Kidney (tissue), 14 donors: ENCODE results near the gene RUNDC3A. TPM values are rescaled to one million over a fixed set of nuclear protein-coding genes. Genes with fewer than 3 reads are reported as not detected.

Experiments used
- DNase-seq, 5 donors: peaks; one replicate each; pipeline ENCODE4 v3.0.0-alpha.2; 2013 to 2020
- FAIRE-seq: peaks from 2 replicates; lab custom pipeline; 2012; peaks lifted over from hg19 to GRCh38; lab: Jason Lieb, UNC
- H3K27ac ChIP-seq, 2 donors: one replicate each; pipeline ENCODE4 v1.7.0; 2013; ENCODE audit warnings: low read depth in 2 of 2, low read length in 2 of 2, inconsistent platforms in 1 of 2
- H3K27me3 ChIP-seq: one replicate; pipeline ENCODE4 v1.7.1; 2013; ENCODE audit warnings: low read length, inconsistent platforms; ENCODE audit not compliant: control insufficient read depth, insufficient read depth
- H3K36me3 ChIP-seq, 3 donors: one replicate each; pipeline versions ENCODE4 v1.7.0 to v1.7.1; 2013; ENCODE audit warnings: low read length in 3 of 3, control low read depth in 1 of 3, inconsistent platforms in 1 of 3; ENCODE audit not compliant: insufficient read depth in 3 of 3, control insufficient read depth in 2 of 3
- H3K4me1 ChIP-seq, 3 donors: one replicate each; pipeline versions ENCODE4 v1.7.0 to v1.7.1; 2013; ENCODE audit warnings: low read length in 3 of 3, inconsistent platforms in 1 of 3, low read depth in 1 of 3; ENCODE audit not compliant: control insufficient read depth in 2 of 3, insufficient read depth in 2 of 3
- H3K4me3 ChIP-seq, 3 donors: one replicate each; pipeline versions ENCODE4 v1.7.0 to v1.8.1; 2013; ENCODE audit warnings: low read length in 3 of 3, control low read depth in 1 of 3, inconsistent platforms in 1 of 3
- H3K9ac ChIP-seq, 3 donors: one replicate each; pipeline versions ENCODE4 v1.7.0 to v1.7.1; 2013; ENCODE audit warnings: low read length in 3 of 3, control low read depth in 1 of 3, inconsistent platforms in 1 of 3
- H3K9me3 ChIP-seq, 3 donors: one replicate each; pipeline versions ENCODE4 v1.7.0 to v1.7.1; 2013; ENCODE audit warnings: low read length in 3 of 3, control low read depth in 1 of 3, inconsistent platforms in 1 of 3; ENCODE audit not compliant: control insufficient read depth in 2 of 3, insufficient read depth in 1 of 3
- intact Hi-C: fragments of 100-400 bp; cut with DNase I; formaldehyde crosslinking; loops from one replicate; pipeline ENCODE4 v1.11.1; 2022
- polyA plus RNA-seq: library from polyadenylated mRNA; stranded (reverse); fragments of 350-450 nt; fragmentation: Illumina TruSeq; extraction: RNeasy Lipid Tissue Mini Kit (QIAGEN cat#74804); gene quantifications from one replicate; pipeline ENCODE4 v1.2.3, GENCODE V29; 2014; ENCODE audit warnings: low read depth, low replicate concordance; ENCODE audit not compliant: insufficient read depth
- total RNA-seq: library from RNA; stranded (reverse); fragmentation: NEBNext Ultra II Directional; extraction: Animal tissue kit (Norgen Biotek cat#: 25700); gene quantifications from one replicate; pipeline ENCODE4 v1.2.1, GENCODE V29; 2021
- TF ChIP-seq, protein P1 (sequence below): IDR thresholded peaks from 3 replicates; pipeline ENCODE4 v1.5.1; 2012; ENCODE audit warnings: mild to moderate bottlenecking, moderate library complexity, borderline replicate concordance; ENCODE audit not compliant: insufficient read depth; ENCODE audit errors: extremely low read depth
- donor health status: control.
- donor health status: control.
- donor health status: control.
- donor health status: control.
- donor health status: control.
- donor health status: DM: yes; HTN: yes; CAD: no.
- donor health status: Normal renal cell carcinoma (clear cell type).

The RUNDC3A gene
- total and polyA plus RNA-seq, 2 donors from 2014 or later = 2.2 to 6.4 TPM

DNA sequence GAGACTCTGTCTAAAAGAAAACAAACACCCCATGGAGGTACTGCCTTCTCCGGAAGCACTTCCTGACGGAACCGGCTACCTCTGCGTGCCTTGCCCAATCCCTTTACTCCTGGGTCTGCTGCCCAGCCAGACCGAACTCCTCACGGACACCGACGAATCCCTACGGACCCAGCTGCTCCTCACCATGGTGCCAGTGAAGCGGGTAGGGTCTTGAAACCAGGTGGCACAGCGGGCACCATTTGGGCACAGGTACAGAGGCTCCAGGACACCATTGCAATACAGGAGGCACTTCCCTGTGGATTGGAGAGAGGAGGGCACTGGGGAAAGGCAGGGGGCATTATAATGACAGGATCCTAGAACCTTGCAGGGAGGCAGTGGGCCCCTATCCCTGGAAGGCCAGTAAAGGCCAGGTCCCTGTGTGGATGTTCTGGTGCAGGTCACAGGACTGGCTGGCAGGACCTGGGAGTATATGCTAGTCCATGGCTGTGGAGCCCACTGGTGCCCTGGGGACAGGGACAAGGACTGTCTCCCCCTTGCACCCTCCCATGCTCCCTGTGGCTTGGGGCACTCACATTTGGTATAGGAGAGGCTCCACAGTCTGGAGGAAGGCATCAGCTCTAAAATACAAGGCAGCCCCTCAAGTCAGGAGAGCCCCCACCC is 14.0 kb downstream of the RUNDC3A start:
- Histone ChIP-seq H3K27ac (no peak overlapping the region), H3K9me3 (no peaks in the 10 kb centered on the region), H3K36me3 (peaks cover 0 to 25% (median 16%) of the 10 kb centered on the region in 3 donors), H3K9ac (no peak overlapping the region), H3K4me1 (peaks cover 0 to 14% (median 0%) of the 10 kb centered on the region in 3 donors), H3K27me3 (peaks cover under 1% of the 10 kb centered on the region), H3K4me3 (no peak overlapping the region)
- TF ChIP-seq, protein P1, sequence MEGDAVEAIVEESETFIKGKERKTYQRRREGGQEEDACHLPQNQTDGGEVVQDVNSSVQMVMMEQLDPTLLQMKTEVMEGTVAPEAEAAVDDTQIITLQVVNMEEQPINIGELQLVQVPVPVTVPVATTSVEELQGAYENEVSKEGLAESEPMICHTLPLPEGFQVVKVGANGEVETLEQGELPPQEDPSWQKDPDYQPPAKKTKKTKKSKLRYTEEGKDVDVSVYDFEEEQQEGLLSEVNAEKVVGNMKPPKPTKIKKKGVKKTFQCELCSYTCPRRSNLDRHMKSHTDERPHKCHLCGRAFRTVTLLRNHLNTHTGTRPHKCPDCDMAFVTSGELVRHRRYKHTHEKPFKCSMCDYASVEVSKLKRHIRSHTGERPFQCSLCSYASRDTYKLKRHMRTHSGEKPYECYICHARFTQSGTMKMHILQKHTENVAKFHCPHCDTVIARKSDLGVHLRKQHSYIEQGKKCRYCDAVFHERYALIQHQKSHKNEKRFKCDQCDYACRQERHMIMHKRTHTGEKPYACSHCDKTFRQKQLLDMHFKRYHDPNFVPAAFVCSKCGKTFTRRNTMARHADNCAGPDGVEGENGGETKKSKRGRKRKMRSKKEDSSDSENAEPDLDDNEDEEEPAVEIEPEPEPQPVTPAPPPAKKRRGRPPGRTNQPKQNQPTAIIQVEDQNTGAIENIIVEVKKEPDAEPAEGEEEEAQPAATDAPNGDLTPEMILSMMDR = no peak
- DNase-seq (no peak), FAIRE-seq (no peak)
- intact Hi-C loops = no loop called here

DNA sequence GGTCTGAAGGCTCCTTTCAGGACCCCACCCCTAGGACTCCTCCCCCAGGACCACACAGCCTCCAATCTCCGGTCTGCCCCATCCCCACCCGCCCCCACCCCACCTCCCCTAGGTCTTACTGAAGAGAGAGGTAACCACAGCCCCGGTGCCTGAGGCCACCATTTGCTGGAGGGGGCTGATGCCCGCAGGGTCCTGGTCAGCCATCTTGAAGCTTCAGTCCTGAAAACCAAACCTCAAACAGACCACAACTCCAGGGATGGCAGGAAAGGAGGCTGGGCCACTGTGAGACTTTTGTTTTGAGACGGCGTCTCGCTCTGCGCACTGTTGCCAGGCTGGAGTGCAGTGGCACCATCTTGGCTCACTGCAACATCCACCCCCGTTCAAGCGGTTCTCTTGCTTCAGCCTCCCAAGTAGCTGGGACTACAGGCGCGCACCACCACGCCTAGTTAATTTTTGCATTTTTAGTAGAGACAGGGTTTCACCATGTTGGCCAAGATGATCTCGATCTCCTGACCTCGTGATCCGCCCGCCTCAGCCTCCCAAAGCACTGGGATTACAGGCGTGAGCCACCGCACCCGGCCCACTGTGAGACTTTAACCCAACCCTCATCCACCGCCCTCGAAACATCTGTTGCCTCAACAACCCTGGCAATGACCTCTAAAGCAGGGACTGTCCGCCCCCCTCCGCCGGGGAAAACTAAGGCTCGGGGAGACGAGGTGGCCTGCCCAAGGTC is 15.1 kb downstream of the RUNDC3A start:
- intact Hi-C loops = no loop called here
- peak overlapping the region; percentile 60 to 80 (median 77) for H3K4me3 ChIP-seq
- H3K27me3 ChIP-seq = no peaks in the 10 kb centered on the region
- H3K36me3 ChIP-seq = peaks cover 0 to 25% (median 16%) of the 10 kb centered on the region in 3 donors
- TF ChIP-seq, protein P1 = no peak
- peaks cover 0 to 14% (median 0%) of the 10 kb centered on the region in 3 donors for H3K4me1 ChIP-seq
- DNase-seq (no peak), FAIRE-seq (no peak)
- no peaks in the 10 kb centered on the region for H3K9me3 ChIP-seq
- no peak overlapping the region for H3K27ac ChIP-seq
- peak overlapping the region; percentile 15 to 86 (median 78) for H3K9ac ChIP-seq

DNA sequence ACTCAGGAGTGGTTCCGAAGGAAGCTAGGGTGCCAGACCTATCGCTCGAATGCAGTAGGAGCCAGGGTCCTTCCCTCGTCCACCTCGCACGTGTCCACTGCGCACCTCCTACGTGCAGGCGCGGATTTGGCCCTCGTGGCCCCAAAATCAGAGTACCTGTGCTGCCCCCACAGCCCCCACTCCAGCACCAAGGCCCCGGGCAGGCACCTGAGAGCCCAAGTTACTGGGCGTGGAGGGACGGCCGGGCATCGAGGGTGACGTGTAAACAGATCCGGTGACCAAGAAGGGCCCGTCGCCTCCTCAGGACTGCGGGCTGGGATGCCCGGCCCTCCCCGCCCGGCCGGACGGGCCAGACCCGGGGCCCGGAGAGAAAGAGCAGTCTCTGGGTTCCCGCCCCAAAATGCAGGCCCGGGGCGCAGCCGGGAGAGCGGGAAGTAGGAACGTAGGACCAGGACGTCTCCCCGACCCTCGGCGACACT is 15.7 kb downstream of the RUNDC3A start:
- Histone ChIP-seq H3K27ac (peak overlapping the region; percentile 32 to 48), H3K9me3 (no peaks in the 10 kb centered on the region), H3K36me3 (peaks cover 0 to 25% (median 16%) of the 10 kb centered on the region in 3 donors), H3K9ac (peak overlapping the region; percentile 15 to 86 (median 78)), H3K4me3 (peak overlapping the region; percentile 60 to 80 (median 77)), H3K4me1 (peaks cover 0 to 14% (median 0%) of the 10 kb centered on the region in 3 donors), H3K27me3 (no peaks in the 10 kb centered on the region)
- FAIRE-seq = no peak
- DNase-seq = peak in 3 of 5 donors; percentile 22 to 72 (median 38)
- TF ChIP-seq, protein P1 = no peak
- intact Hi-C loops = no loop called here
